ENCODE data around the gene PRDX5. TPM values are rescaled to one million over a fixed set of nuclear protein-coding genes. Genes with fewer than 3 reads are reported as not detected.
A peak's percentile ranks its signal among the peaks of the same experiment; 100 is the strongest.

The PRDX5 gene
- total RNA-seq, 1 donor, result 245 TPM

DNA sequence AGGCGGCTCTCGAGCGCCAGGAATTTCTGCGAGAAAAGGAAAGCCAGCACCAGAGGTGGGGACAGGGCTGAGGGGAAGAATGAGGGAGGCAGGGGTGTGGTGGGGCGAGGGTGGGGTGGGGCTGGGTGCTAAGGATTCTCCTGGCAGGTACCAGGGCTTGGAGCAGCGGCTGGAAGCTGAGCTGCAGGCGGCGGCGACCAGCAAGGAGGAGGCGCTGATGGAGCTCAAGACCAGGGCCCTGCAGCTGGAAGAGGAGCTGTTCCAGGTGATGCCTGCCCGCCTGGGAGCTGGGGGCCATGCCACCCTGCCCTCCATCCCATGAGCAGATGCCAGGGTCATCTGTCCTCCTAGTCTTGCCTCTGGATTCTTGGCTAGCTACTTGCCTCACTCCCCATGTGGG lies 31.5 kb downstream of the PRDX5 start:
- no peak overlapping the region for H3K4me2 ChIP-seq (ENCODE audit: insufficient read depth, low read length)
- H4K20me1 ChIP-seq (ENCODE audit: insufficient read depth, low read length), result no peaks in the 10 kb centered on the region
- no peaks in the 10 kb centered on the region for H3K79me2 ChIP-seq (ENCODE audit: insufficient read depth, low read length)
- DNase-seq (ENCODE audit: insufficient read length, low spot score, missing footprints), result peak; percentile 62
- H2AFZ ChIP-seq (ENCODE audit: low read length), result no peak overlapping the region
- H3K4me3 ChIP-seq (ENCODE audit: insufficient read depth, low read length), result no peak overlapping the region
- TF ChIP-seq CTCF (IDR thresholded peaks at IDR 0.05; ENCODE audit: extremely low read depth, low read depth, low read length), result no peak
- H3K27me3 ChIP-seq (ENCODE audit: insufficient read depth, low read length), result no peaks in the 10 kb centered on the region
- H3K27ac ChIP-seq (ENCODE audit: low read depth, low read length), result no peak overlapping the region
- H3K4me1 ChIP-seq (ENCODE audit: insufficient read depth, low read length), result no peaks in the 10 kb centered on the region
- no peaks in the 10 kb centered on the region for H3K9me3 ChIP-seq (ENCODE audit: low read depth, low read length)
- H3K36me3 ChIP-seq (ENCODE audit: insufficient read depth, low read length), result no peaks in the 10 kb centered on the region

- H3K27me3 ChIP-seq (ENCODE audit: insufficient read depth, low read length), result no peaks in the 10 kb centered on the region
- H3K4me3 ChIP-seq (ENCODE audit: insufficient read depth, low read length), result no peak overlapping the region
- H2AFZ ChIP-seq (ENCODE audit: low read length), result no peak overlapping the region
- no peak overlapping the region for H3K27ac ChIP-seq (ENCODE audit: low read depth, low read length)
- DNase-seq (ENCODE audit: insufficient read length, low spot score, missing footprints), result no peak
- H4K20me1 ChIP-seq (ENCODE audit: insufficient read depth, low read length), result no peaks in the 10 kb centered on the region
- H3K79me2 ChIP-seq (ENCODE audit: insufficient read depth, low read length), result no peaks in the 10 kb centered on the region
- no peak overlapping the region for H3K4me2 ChIP-seq (ENCODE audit: insufficient read depth, low read length)
- TF ChIP-seq CTCF (IDR thresholded peaks at IDR 0.05; ENCODE audit: extremely low read depth, low read depth, low read length), result no peak
- H3K36me3 ChIP-seq (ENCODE audit: insufficient read depth, low read length), result no peaks in the 10 kb centered on the region
- H3K4me1 ChIP-seq (ENCODE audit: insufficient read depth, low read length), result peaks cover 6% of the 10 kb centered on the region
- no peaks in the 10 kb centered on the region for H3K9me3 ChIP-seq (ENCODE audit: low read depth, low read length)
These were observed 33.3 kb downstream of the PRDX5 start for GRCh38 chr11:64351136-64351631.

DNA sequence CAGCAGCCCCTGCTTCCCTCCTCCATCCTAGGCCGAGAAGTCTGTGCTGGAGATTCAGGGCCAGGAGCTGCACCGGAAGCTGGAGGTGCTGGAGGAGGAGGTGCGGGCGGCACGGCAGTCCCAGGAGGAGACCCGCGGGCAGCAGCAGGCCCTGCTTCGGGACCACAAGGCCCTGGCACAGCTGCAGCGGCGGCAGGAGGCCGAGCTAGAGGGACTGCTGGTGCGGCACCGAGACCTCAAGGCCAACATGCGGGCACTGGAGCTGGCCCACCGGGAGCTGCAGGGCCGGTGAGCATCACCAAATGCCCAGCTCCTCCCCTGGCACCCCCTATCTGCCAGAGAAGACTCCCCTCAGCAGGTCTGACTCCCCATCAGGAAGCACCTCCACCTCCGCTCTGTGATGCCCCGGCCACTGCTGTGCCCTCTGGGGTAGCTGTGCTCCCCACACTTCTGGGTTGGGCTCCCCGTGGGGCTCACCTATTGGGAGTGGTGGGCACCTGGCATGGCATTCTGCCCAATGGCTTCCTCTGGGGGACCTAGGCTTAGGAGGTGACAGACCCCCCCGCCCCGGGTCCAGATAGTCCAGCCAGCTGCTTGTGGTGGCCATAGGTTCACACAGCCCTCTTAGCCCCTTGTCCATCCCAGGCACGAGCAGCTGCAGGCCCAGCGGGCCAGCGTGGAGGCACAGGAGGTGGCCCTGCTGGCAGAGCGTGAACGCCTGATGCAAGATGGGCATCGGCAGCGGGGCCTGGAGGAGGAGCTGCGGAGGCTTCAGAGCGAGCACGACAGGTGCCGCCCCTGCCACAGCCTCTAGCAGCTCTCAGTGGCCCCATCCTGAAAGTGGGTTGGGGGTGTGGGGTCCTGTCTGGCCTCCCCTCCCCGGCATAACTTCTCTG lies 34.4 kb downstream of the PRDX5 start:
- DNase-seq (ENCODE audit: insufficient read length, low spot score, missing footprints), result no peak
- H3K27ac ChIP-seq (ENCODE audit: low read depth, low read length), result no peak overlapping the region

More for the DNA sequence above, 34.4 kb downstream of the PRDX5 start:
- no peak overlapping the region for H3K4me3 ChIP-seq (ENCODE audit: insufficient read depth, low read length)
- no peak overlapping the region for H3K4me2 ChIP-seq (ENCODE audit: insufficient read depth, low read length)
- H3K4me1 ChIP-seq (ENCODE audit: insufficient read depth, low read length), result peaks cover 6% of the 10 kb centered on the region
- H3K79me2 ChIP-seq (ENCODE audit: insufficient read depth, low read length), result no peaks in the 10 kb centered on the region
- TF ChIP-seq CTCF (IDR thresholded peaks at IDR 0.05; ENCODE audit: extremely low read depth, low read depth, low read length), result no peak
- H4K20me1 ChIP-seq (ENCODE audit: insufficient read depth, low read length), result no peaks in the 10 kb centered on the region
- H2AFZ ChIP-seq (ENCODE audit: low read length), result no peak overlapping the region
- no peaks in the 10 kb centered on the region for H3K36me3 ChIP-seq (ENCODE audit: insufficient read depth, low read length)
- no peaks in the 10 kb centered on the region for H3K9me3 ChIP-seq (ENCODE audit: low read depth, low read length)
- no peaks in the 10 kb centered on the region for H3K27me3 ChIP-seq (ENCODE audit: insufficient read depth, low read length)
